GM15510 (cell line): ENCODE measurements around the gene ASCC3.

Source experiments
- POLR2A ChIP-seq: IDR thresholded peaks from 3 replicates; pipeline ENCODE4 v1.6.1; 2011; ENCODE audit warnings: borderline replicate concordance; ENCODE audit not compliant: insufficient read length; ENCODE audit errors: extremely low read depth

ASCC3 gene

GRCh38 chr6:100626721-100627120 is 254.4 kb downstream of the ASCC3 start:
- no peak for TF ChIP-seq POLR2A

DNA sequence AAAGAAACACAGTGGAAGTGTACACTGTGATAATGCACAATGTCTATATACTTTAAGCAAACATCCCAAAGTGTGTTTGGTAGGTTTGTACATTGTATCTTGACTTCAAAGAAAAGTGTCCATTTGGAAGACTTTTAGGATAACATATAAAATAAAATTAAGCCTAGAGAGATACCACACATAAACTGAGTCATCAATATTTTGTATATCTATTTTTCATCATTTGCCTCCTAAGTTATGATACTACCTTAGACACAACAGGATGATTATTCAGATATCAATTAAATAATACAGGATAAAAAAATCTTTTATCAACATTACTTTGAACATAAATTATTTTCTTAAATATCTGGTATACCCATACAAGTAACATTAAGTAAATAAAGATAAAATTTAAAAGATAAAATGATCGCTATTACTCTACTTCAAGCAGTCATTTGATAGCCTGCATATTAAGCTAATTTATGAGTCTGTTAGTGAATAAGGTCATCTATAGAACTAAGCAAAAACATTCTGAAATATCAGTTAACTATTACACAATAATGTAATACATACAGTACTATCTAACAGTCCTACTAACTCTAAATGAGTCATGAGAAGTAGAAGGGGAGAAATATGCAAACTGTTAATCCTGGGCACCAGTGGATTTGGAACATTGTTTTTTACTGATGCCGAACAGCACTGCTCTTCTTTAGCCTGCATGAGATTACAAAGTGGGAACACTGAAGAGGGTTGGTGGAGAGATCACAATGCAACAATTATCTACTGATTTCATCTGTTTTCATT is 258.0 kb downstream of the ASCC3 start:
- no peak for TF ChIP-seq POLR2A

DNA sequence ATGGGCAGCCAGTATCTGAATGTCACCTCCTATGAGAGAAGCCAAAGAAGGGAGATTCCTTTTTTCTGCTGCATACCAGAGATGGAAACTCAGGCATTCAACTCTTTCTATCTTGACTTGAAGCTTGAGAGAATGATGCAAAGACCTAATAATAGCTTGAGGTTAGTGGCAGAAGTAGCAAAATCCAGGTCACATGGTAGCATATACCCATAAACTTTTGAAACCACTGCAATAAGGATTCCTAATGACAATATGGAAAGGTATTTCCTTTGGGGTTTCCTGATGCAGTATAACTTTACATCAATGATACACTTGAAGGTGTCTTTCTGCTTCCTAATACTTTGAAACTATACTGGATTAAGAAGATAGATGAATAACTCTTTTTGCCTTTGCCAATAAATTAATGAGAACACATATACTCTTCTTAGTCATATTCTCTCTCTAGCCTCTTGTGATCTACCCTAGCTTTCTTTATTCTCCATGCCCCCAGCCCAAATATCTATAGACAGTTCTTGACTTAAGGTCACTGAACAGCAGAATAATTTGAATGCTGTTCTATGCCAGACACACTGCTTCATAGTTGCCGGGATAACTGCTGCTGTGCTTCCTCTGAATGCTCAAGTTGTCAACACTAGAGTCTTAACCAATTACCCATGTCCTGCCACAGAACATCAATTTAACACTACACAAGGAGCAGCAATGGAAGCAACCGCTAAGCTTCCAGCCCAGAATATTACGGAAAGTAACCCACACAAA is 260.9 kb downstream of the ASCC3 start:
- no peak for TF ChIP-seq POLR2A

GRCh38 chr6:100618351-100618671 is 262.8 kb downstream of the ASCC3 start:
- no peak for TF ChIP-seq POLR2A

- no peak for TF ChIP-seq POLR2A
Measured at GRCh38 chr6:100617633-100618350, 263.3 kb downstream of the ASCC3 start.

GRCh38 chr6:100614933-100615332 is 266.2 kb downstream of the ASCC3 start:
- no peak for TF ChIP-seq POLR2A

- no peak for TF ChIP-seq POLR2A
Measured at GRCh38 chr6:100614386-100614785, 266.7 kb downstream of the ASCC3 start.

- TF ChIP-seq POLR2A: no peak
Measured at GRCh38 chr6:100613656-100614055, 267.5 kb downstream of the ASCC3 start.

GRCh38 chr6:100612094-100612493 is 269.0 kb downstream of the ASCC3 start:
- TF ChIP-seq POLR2A: no peak

- no peak for TF ChIP-seq POLR2A
Measured at GRCh38 chr6:100599088-100599770, 281.9 kb downstream of the ASCC3 start.

DNA sequence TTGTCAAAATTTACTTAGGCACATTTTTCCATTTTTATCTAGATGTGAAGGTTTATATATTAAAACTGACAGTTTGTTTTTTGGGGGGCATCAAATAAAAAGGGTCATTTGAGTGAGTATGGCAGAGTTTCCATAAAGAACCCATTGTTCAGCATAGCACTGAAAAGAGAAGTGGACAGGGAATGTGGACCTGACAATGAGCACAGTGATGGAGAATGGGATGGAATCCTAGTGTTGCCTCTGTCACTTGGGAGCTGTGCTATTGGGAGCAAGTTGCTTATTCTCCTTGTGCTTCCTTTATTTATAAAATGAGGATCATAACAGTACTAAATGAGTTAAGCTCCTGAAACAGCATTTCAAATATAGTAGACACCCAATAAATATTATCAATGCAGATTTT is 285.7 kb downstream of the ASCC3 start:
- no peak for TF ChIP-seq POLR2A

DNA sequence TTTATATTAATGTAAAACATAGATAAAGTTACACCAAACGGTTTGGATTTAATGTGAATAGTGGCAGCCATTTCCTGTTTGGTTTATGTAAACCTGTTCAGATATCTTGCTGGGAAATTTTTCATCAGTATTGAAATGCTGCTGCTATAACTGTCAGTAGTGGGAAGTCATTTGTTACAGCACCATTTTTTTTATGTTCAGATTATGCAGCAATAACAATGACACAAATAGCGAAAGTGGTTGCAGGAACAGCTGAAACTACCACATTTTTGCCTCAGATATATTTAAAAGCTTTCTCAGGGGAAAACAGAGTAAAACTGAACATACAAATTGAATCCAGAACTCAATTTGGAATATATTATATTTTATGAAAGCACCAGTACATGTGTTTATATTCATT is 287.6 kb downstream of the ASCC3 start:
- TF ChIP-seq POLR2A: no peak

DNA sequence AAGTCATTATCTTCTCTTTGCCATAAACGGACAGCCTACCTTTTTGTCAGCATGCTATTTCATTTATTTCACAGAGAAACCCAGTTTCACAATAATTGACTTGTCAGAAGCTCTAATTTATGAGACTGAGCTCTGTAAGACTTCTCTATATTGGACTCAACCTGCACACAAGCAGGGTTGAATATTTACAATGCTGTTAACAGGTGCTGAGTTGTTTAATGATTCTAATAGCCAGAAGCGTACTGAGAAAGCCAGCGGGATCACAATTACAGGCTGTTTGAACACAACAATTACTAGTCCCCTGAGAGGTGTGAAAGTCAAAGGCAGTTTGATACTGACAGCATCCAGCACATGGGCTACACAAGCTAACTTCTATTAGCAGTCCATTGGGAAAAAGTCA is 288.2 kb downstream of the ASCC3 start:
- no peak for TF ChIP-seq POLR2A

DNA sequence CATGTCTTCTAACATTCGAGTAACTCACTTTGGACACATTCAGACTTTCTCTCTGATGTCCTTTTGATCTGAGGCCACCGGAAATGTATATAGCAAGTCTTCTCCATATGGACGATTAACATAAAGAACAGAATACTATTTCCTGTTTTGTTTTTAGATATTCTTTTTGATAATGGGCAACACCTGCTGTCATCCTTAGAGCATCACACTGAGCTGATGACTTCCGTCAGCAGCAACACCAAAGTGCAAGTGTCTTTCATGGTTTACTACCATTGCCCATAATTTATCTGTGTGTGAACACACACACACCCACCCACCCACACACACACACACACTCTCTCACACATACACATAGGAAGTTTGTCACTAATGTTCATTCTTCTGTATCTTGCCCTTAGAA is 303.7 kb downstream of the ASCC3 start:
- no peak for TF ChIP-seq POLR2A

DNA sequence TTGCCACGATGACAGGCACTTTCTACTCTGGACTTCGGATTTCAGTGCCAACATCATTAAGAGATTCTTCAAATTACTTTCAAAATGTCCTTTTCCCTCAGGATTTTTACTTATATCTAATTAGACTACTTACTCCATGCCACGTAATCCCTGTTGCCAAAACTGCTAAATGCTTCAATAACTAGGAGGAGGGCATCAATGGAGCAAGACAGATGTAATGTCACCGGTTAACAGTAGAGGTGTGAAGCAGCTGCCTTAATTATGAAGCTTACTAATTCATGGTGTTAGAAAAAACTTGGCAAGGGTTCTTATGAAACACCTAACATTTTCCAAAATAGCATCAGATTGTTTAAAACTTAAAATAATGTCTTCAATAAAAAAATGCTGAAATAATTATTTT is 305.2 kb downstream of the ASCC3 start:
- no peak for TF ChIP-seq POLR2A
